ENCODE measurements around the gene LRRC17. TPM values are rescaled to one million over a fixed set of nuclear protein-coding genes. Genes with fewer than 3 reads are reported as not detected.

The LRRC17 gene
- total and polyA plus RNA-seq, 9 of the 15 experiments (the other 6 are each of a cell fraction or from before 2014, with no cell fraction given) = 0.03 to 0.18 (median 0.12) TPM; not detected in 5

GRCh38 chr7:102934239-102934638, 21.4 kb downstream of the LRRC17 start (continued):
- TF ChIP-seq ZBTB33 (CRISPR knock-in tag; IDR thresholded peaks at IDR 0.05) (no peak), ZNF639 (CRISPR knock-in tag; conservative IDR thresholded peaks at IDR 0.05 in 1 of 2, IDR thresholded peaks at IDR 0.05 in 1 of 2) (no peak), NCOA2 (IDR thresholded peaks at IDR 0.05; ENCODE audit: partially characterized antibody in 2 of 2) (no peak), KAT2B (IDR thresholded peaks at IDR 0.05; ENCODE audit: low read depth, low read length) (no peak), MBD1 (CRISPR knock-in tag; IDR thresholded peaks at IDR 0.05) (no peak), MYBL2 (IDR thresholded peaks at IDR 0.05; ENCODE audit: low read depth) (no peak), MYBL2 (CRISPR knock-in tag; IDR thresholded peaks at IDR 0.05; ENCODE audit: borderline replicate concordance) (no peak), YBX1 (IDR thresholded peaks at IDR 0.05) (no peak)
